Osteoblast (primary cell): ENCODE measurements around the gene BBX. TPM values are rescaled to one million over a fixed set of nuclear protein-coding genes. Genes with fewer than 3 reads are reported as not detected.
A peak's percentile ranks its signal among the peaks of the same experiment; 100 is the strongest.

Source experiments
- DNase-seq: peaks from one replicate; pipeline ENCODE4 v3.0.0; 2011; ENCODE audit warnings: low spot score, mixed read lengths; ENCODE audit not compliant: insufficient read length; ENCODE audit errors: missing footprints
- H2AFZ ChIP-seq: 2 replicates; pipeline ENCODE4 v1.6.0; 2011; ENCODE audit warnings: mild to moderate bottlenecking, low read length
- H3K27ac ChIP-seq: 2 replicates; pipeline ENCODE4 v1.5.1; 2011; ENCODE audit warnings: mild to moderate bottlenecking, low read depth, low read length, moderate library complexity
- H3K27me3 ChIP-seq: 2 replicates; pipeline ENCODE4 v1.6.0; 2012; ENCODE audit warnings: mild to moderate bottlenecking, control low read depth, inconsistent platforms, low read length, moderate library complexity; ENCODE audit not compliant: insufficient read depth
- H3K36me3 ChIP-seq: 2 replicates; pipeline ENCODE4 v1.5.1; 2011; ENCODE audit warnings: mild to moderate bottlenecking, low read length, control low read depth, moderate library complexity; ENCODE audit not compliant: insufficient read depth
- H3K4me1 ChIP-seq: 2 replicates; pipeline ENCODE4 v1.5.1; 2011; ENCODE audit warnings: mild to moderate bottlenecking, low read length, control low read depth, moderate library complexity; ENCODE audit not compliant: insufficient read depth
- H3K4me2 ChIP-seq: 2 replicates; pipeline ENCODE4 v1.6.0; 2011; ENCODE audit warnings: mild to moderate bottlenecking, low read length; ENCODE audit not compliant: insufficient read depth
- H3K4me3 ChIP-seq: fragments of 200-600 bp; sonication (generic); 3 replicates; pipeline ENCODE4 v1.5.1; 2012; ENCODE audit warnings: mild to moderate bottlenecking, low read length, inconsistent platforms; ENCODE audit not compliant: insufficient read depth
- H3K79me2 ChIP-seq: 2 replicates; pipeline ENCODE4 v1.6.0; 2012; ENCODE audit warnings: mild to moderate bottlenecking, low read length, control low read depth, inconsistent platforms; ENCODE audit not compliant: insufficient read depth
- H3K9me3 ChIP-seq: 2 replicates; pipeline ENCODE4 v1.5.1; 2011; ENCODE audit warnings: low read depth, low read length, control low read depth
- H4K20me1 ChIP-seq: 2 replicates; pipeline ENCODE4 v1.6.0; 2012; ENCODE audit warnings: mild to moderate bottlenecking, low read length, control low read depth; ENCODE audit not compliant: insufficient read depth
- total RNA-seq: library from RNA; depleted of rRNA; stranded (reverse); fragments of >200 nt; gene quantifications from 2 replicates; pipeline ENCODE4 v1.2.3, GENCODE V29; 2012
- TF ChIP-seq, protein P1 (sequence below): IDR thresholded peaks from 2 replicates; pipeline ENCODE4 v1.5.1; 2011; ENCODE audit warnings: mild to moderate bottlenecking, low read depth, low read length, moderate library complexity; ENCODE audit errors: extremely low read depth

The BBX gene
- total RNA-seq, 1 donor: 66.6 TPM

DNA sequence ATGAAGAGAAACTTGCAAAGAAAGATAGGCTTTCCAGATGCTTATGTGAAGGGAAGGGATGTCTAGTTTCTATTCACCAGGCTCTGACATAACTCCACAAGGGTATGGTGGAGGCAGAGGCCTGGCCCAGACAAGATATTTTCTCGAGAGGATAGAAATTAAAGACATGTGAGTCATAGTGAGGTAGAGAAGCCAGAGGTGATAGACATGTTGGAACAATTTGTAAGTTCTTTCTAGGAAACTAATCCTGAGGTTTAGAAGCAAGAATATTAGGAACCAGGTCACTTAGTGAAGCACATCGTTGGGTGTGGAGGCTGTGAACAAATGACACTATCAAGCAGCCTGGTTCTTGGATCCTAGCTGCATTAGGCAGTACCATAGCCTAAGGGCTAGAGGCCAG is 176.9 kb downstream of the BBX start:
- DNase-seq: no peak
- Histone ChIP-seq H3K79me2 (peaks cover 3% of the 10 kb centered on the region), H3K4me3 (no peak overlapping the region), H3K27me3 (no peaks in the 10 kb centered on the region), H3K27ac (no peak overlapping the region), H4K20me1 (peaks cover 28% of the 10 kb centered on the region), H3K36me3 (no peaks in the 10 kb centered on the region), H3K9me3 (no peaks in the 10 kb centered on the region), H2AFZ (no peak overlapping the region), H3K4me2 (no peak overlapping the region), H3K4me1 (peaks cover 9% of the 10 kb centered on the region)
- TF ChIP-seq, protein P1, sequence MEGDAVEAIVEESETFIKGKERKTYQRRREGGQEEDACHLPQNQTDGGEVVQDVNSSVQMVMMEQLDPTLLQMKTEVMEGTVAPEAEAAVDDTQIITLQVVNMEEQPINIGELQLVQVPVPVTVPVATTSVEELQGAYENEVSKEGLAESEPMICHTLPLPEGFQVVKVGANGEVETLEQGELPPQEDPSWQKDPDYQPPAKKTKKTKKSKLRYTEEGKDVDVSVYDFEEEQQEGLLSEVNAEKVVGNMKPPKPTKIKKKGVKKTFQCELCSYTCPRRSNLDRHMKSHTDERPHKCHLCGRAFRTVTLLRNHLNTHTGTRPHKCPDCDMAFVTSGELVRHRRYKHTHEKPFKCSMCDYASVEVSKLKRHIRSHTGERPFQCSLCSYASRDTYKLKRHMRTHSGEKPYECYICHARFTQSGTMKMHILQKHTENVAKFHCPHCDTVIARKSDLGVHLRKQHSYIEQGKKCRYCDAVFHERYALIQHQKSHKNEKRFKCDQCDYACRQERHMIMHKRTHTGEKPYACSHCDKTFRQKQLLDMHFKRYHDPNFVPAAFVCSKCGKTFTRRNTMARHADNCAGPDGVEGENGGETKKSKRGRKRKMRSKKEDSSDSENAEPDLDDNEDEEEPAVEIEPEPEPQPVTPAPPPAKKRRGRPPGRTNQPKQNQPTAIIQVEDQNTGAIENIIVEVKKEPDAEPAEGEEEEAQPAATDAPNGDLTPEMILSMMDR: no peak

DNA sequence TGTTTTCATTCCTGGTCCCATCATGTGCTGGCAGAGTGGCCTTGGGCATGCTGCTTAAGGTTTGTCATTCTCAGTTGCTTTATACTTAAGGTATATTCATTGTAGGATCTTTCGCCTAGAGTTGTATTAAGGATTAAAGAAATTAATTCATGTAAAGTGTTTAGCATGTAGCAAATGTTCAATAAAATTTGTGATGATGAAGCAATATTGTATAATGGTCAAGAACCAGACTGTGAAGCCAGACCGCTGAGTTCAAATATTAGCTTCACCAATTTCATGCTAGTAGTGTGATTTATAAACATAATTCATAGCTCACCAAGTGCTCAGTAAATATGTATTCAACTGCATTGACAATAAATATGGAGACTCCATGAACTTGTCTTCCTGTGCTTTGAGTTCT is 178.5 kb downstream of the BBX start:
- no peak overlapping the region for H2AFZ ChIP-seq
- H3K4me2 ChIP-seq: no peak overlapping the region
- H4K20me1 ChIP-seq: peaks cover 28% of the 10 kb centered on the region
- H3K36me3 ChIP-seq: no peaks in the 10 kb centered on the region
- no peak overlapping the region for H3K4me3 ChIP-seq
- peak; percentile 9 for DNase-seq
- no peaks in the 10 kb centered on the region for H3K27me3 ChIP-seq
- TF ChIP-seq, protein P1: no peak
- H3K9me3 ChIP-seq: no peaks in the 10 kb centered on the region
- H3K4me1 ChIP-seq: peaks cover 9% of the 10 kb centered on the region
- H3K79me2 ChIP-seq: peaks cover 3% of the 10 kb centered on the region
- H3K27ac ChIP-seq: no peak overlapping the region

DNA sequence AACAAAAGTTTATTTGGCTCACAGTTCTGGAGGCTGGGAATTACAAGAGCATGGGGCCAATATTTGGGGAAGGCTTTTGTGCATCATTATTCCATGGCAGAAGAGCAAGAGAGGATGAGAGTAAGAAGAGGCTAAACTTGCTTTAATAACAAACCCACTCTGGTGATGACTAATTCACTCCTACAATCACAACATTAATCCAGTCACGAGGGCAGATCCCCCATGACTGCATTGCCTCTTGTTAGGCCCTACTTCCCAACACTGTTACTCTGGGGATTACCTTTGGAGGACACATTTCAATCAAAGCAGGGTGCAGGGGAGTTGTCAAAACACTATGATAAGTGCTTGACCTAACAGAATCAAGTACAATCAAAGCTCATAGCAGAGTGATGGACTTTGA is 181.7 kb downstream of the BBX start:
- peak; percentile 76 for DNase-seq
- peaks cover 23% of the 10 kb centered on the region for H4K20me1 ChIP-seq

DNA sequence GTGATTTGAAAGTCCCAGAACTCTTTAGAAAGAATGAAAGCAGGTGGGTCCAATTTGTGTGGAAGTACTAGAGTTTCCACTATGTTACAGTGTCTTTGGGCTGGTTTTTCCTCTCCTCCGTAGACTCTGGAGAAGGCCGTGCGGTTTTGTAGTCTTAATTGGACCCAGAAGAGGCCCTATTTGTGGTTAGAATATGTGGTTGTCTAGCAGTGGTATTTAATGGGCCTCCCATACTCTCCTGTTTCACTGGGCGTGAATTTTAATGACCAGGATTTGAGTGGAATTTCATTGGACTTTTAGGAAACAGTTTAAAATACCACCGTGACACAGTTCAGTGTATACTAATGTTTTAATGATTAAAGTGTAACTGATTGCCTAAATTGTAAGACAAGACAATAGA is 182.3 kb downstream of the BBX start:
- H3K9me3 ChIP-seq: no peaks in the 10 kb centered on the region
- H3K36me3 ChIP-seq: no peaks in the 10 kb centered on the region
- no peak overlapping the region for H2AFZ ChIP-seq
- H3K4me1 ChIP-seq: peaks cover 6% of the 10 kb centered on the region
- peaks cover under 1% of the 10 kb centered on the region for H3K79me2 ChIP-seq
- H3K27ac ChIP-seq: no peak overlapping the region
- H3K4me2 ChIP-seq: no peak overlapping the region
- DNase-seq: peak; percentile 42
- no peaks in the 10 kb centered on the region for H3K27me3 ChIP-seq
- H3K4me3 ChIP-seq: no peak overlapping the region
- TF ChIP-seq, protein P1: no peak
- H4K20me1 ChIP-seq: peaks cover 20% of the 10 kb centered on the region

More for the DNA sequence above, 181.7 kb downstream of the BBX start:
- H3K36me3 ChIP-seq: no peaks in the 10 kb centered on the region
- H3K9me3 ChIP-seq: no peaks in the 10 kb centered on the region
- no peak overlapping the region for H3K27ac ChIP-seq
- H3K4me3 ChIP-seq: no peak overlapping the region
- no peaks in the 10 kb centered on the region for H3K27me3 ChIP-seq
- H3K79me2 ChIP-seq: peaks cover 3% of the 10 kb centered on the region
- TF ChIP-seq, protein P1: no peak
- H2AFZ ChIP-seq: no peak overlapping the region
- no peak overlapping the region for H3K4me2 ChIP-seq
- peaks cover 7% of the 10 kb centered on the region for H3K4me1 ChIP-seq
